GM19238 (cell line): ENCODE measurements around the gene MT1G.
A peak's percentile ranks its signal among the peaks of the same experiment; 100 is the strongest.
"Not testable (repeated sequence)": the region's sequence is repeated elsewhere in the genome, so short reads cannot be mapped to it uniquely, and the experiment has no call there.

Source experiments
- DNase-seq: peaks from one replicate; pipeline ENCODE4 v3.0.0; 2011; ENCODE audit warnings: low spot score; ENCODE audit not compliant: insufficient read length

The MT1G gene

GRCh38 chr16:56665286-56666261, 2.3 kb downstream of the MT1G start:
- DNase-seq, result not testable (repeated sequence)

GRCh38 chr16:56664506-56664905, 3.4 kb downstream of the MT1G start:
- DNase-seq, result no peak

- no peak for DNase-seq
Observed at GRCh38 chr16:56662357-56663354, 5.2 kb downstream of the MT1G start.

GRCh38 chr16:56658327-56658875, 9.5 kb downstream of the MT1G start:
- DNase-seq, result no peak

GRCh38 chr16:56657555-56658326, 10.1 kb downstream of the MT1G start, which contains the start of gene MT1F:
TSS of gene MT1F (plus strand) at chr16:56657959. CDS start at chr16:56658059, 100 bp downstream.
- peak; percentile 30 for DNase-seq

- DNase-seq, result no peak
Observed at GRCh38 chr16:56653218-56653617, 14.6 kb downstream of the MT1G start.

GRCh38 chr16:56652600-56652999, 15.3 kb downstream of the MT1G start:
- no peak for DNase-seq

- no peak for DNase-seq
Observed at GRCh38 chr16:56651586-56651985, 16.3 kb downstream of the MT1G start, which contains the start of gene MT1B. TSS of gene MT1B (plus strand) at chr16:56651886. CDS start at chr16:56651954, 68 bp downstream.

- no peak for DNase-seq
Observed at GRCh38 chr16:56649820-56650219, 18.0 kb downstream of the MT1G start.

GRCh38 chr16:56649271-56649670, 18.6 kb downstream of the MT1G start:
- no peak for DNase-seq

GRCh38 chr16:56647641-56648431, 20.0 kb downstream of the MT1G start:
- DNase-seq, result no peak

- no peak for DNase-seq
Observed at GRCh38 chr16:56645838-56646237, 22.0 kb downstream of the MT1G start.

GRCh38 chr16:56645311-56645710, 22.6 kb downstream of the MT1G start:
- no peak for DNase-seq

- DNase-seq, result no peak
Observed at GRCh38 chr16:56643833-56644232, 24.0 kb downstream of the MT1G start.

- DNase-seq, result no peak
Observed at GRCh38 chr16:56643080-56643778, 24.6 kb downstream of the MT1G start.

- no peak for DNase-seq
Observed at GRCh38 chr16:56641166-56641565, 26.7 kb downstream of the MT1G start.

GRCh38 chr16:56640076-56640475, 27.8 kb downstream of the MT1G start:
- no peak for DNase-seq

GRCh38 chr16:56639045-56639444, 28.8 kb downstream of the MT1G start:
- DNase-seq, result no peak
